IPS DF 19.7 (cell line): Measurements from ENCODE around the gene YWHAQ.
A peak's percentile ranks its signal among the peaks of the same experiment; 100 is the strongest.

Source experiments
- DNase-seq: peaks from one replicate; pipeline ENCODE4 v3.0.0-alpha.2; 2013; ENCODE audit warnings: low read depth, low spot score

Gene YWHAQ

GRCh38 chr2:9630736-9631552 lies at the start of gene YWHAQ:
Gene YWHAQ, minus strand, starts transcription at chr2:9630997. Its CDS starts 545 bp downstream, at chr2:9630452.
- DNase-seq = peak; percentile 99

- no peak for DNase-seq
Observed at GRCh38 chr2:9680082-9680481, 49.3 kb upstream of the YWHAQ start.

- no peak for DNase-seq
Observed at GRCh38 chr2:9679218-9679617, 48.4 kb upstream of the YWHAQ start.

- DNase-seq = no peak
Observed at GRCh38 chr2:9678544-9678943, 47.7 kb upstream of the YWHAQ start.

GRCh38 chr2:9675415-9676351 lies 44.9 kb upstream of the YWHAQ start:
- no peak for DNase-seq

GRCh38 chr2:9674891-9675414 lies 44.2 kb upstream of the YWHAQ start:
- no peak for DNase-seq

GRCh38 chr2:9673914-9674481 lies 43.2 kb upstream of the YWHAQ start:
- no peak for DNase-seq

GRCh38 chr2:9668687-9669345 lies 38.0 kb upstream of the YWHAQ start:
- DNase-seq = no peak

- DNase-seq = no peak
Observed at GRCh38 chr2:9667826-9668225, 37.0 kb upstream of the YWHAQ start.

GRCh38 chr2:9666306-9666705 lies 35.5 kb upstream of the YWHAQ start:
- DNase-seq = no peak

GRCh38 chr2:9665898-9666297 lies 35.1 kb upstream of the YWHAQ start:
- no peak for DNase-seq

- DNase-seq = no peak
Observed at GRCh38 chr2:9664365-9664764, 33.6 kb upstream of the YWHAQ start.

GRCh38 chr2:9663008-9663879 lies 32.4 kb upstream of the YWHAQ start:
- DNase-seq = no peak

- no peak for DNase-seq
Observed at GRCh38 chr2:9661261-9661660, 30.5 kb upstream of the YWHAQ start.

GRCh38 chr2:9660781-9661180 lies 30.0 kb upstream of the YWHAQ start:
- DNase-seq = no peak

- no peak for DNase-seq
Observed at GRCh38 chr2:9660154-9660553, 29.4 kb upstream of the YWHAQ start.

GRCh38 chr2:9658972-9659371 lies 28.2 kb upstream of the YWHAQ start:
- DNase-seq = no peak

GRCh38 chr2:9657731-9658130 lies 26.9 kb upstream of the YWHAQ start:
- DNase-seq = no peak

- DNase-seq = no peak
Observed at GRCh38 chr2:9657083-9657482, 26.3 kb upstream of the YWHAQ start.

- no peak for DNase-seq
Observed at GRCh38 chr2:9656270-9656766, 25.5 kb upstream of the YWHAQ start.
